Stimulated activated CD4-positive, alpha-beta T cell treated with anti-CD3 and anti-CD28 coated beads, TNF-alpha, amount 100 ng/mL, for 24 hours (primary cell): ENCODE results near the gene RBM20.
A peak's percentile ranks its signal among the peaks of the same experiment; 100 is the strongest.

Experiments
- DNase-seq, 3 experiments: peaks; one replicate each; pipeline ENCODE4 v3.0.0-alpha.2; 2020; ENCODE audit warnings: low read depth in 3 of 3

Gene RBM20

DNA sequence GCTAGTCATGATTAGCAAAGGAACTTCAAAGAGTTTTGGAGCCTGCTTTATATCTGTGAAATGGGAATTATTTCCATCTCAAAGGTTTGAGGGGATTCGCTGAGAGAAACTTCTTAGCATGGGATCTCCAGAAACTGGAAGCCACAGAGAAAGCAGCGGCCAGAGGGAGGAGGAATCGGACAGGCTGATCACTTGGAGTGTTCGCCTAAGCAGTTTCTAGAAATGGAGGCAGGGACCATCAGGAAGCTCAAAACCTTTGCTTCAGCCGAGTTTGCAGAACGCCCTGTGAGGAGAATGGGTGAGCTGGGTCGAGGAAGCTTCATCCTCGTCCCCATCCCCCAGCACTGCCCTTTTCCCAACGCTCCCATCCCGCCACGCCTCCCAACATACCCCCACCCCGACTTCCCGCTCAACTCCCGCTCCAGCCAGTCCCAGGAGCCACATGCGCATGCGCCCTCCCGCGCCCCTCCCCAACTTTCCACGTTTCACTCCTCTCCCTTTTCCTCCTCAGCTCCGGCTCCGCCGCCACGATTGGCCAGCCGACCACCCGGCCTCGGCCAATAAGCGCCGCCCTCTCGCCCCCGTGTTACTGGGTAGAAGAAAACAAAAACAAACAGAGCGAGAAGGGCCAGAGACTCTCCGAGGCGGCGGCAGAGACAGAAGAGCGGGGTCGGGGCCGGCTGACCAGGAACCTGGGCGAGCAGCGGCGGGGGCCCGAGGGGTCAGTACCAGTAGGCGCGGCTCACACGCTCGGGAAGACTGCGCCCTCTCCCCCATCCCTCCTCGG, 227.4 kb downstream of the RBM20 start, which contains the start of gene PDCD4:
Gene PDCD4 (plus strand): TSS at position 631 of the 787 bp plus-strand sequence. CDS start 4,100 bp downstream, outside the sequence.
- DNase-seq, result peak; percentile 90 to 97 (median 92)

GRCh38 chr10:110872145-110872983, 228.2 kb downstream of the RBM20 start:
- DNase-seq, result peak; percentile 54 to 71 (median 67)

DNA sequence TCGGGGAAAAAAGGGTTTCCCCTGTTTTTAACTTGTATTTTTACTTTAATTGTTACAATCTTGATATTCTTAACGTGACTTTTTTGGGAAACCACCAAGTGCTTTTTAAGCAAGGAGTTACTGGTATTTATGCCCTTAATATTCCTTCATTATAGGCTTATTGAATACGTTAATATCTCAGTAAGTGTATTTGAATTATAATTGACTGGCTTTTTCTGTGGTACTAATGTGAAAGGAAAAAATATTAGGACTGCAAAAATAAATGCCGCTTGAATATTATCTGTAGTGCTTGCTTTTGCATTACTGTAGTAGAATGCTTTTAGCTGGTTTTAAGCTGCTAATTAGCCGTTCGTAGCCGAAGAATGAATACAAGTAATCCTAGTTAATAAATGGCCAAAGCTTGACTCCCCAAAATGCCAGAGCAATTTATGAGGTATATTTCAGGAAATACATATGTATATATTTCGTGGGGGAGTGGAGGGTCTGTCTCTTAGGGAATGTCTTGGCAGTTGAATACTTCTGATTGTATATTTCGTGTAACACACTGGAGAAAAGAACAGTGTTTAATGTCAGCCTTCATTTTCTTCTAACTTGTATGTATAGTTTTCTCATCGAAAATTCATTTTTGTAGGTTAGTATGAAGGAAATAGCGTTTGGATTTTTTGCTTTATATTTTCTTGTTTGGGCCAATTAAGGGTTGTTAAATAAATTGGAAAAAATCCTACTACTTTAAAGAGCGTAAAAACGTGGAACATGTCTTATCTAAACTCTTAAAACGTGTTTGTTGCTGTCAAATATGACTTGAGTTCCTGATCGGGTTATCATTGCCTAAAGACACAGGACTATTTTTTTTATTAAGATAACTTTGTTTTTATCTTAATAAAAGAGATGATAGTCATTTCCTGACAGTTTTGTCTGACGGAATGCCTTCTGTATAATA, 229.1 kb downstream of the RBM20 start:
- DNase-seq, result no peak

DNA sequence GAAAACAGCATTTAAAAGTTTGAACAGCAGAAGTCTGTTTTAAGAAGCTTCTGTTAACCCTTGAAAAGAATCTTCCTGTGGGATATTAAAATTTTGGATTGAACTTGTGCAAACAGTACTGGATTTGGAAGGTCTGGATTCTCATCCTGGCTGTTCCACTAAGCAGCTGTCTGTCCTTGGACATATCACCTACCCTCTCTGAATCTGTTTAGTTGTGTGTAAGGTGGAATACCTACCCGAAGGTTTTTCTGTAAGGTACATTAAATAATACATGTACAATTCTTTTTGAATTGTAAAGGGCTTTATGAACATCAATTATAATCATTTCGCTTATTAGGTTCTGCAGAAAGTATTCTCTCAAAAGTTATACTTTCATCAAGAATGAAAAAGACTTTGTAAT, 229.8 kb downstream of the RBM20 start:
- DNase-seq, result no peak

DNA sequence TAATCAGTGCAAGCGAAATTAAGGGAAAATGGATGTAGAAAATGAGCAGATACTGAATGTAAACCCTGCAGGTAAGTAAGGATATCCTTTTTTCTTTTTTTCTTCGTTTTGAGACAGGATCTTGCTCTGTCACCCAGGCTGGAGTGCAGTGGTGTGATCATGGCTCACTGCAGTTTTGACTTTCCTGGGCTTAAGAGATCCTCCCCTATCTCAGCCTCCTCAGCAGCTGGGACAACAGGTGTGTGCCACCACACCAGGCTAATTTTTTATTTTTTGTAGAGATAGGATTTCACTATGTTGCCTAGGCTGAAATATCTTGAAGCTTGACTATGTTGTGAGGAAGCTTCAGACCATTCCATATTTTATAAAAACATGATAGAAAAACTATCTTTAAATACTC, 231.9 kb downstream of the RBM20 start:
- DNase-seq, result no peak

DNA sequence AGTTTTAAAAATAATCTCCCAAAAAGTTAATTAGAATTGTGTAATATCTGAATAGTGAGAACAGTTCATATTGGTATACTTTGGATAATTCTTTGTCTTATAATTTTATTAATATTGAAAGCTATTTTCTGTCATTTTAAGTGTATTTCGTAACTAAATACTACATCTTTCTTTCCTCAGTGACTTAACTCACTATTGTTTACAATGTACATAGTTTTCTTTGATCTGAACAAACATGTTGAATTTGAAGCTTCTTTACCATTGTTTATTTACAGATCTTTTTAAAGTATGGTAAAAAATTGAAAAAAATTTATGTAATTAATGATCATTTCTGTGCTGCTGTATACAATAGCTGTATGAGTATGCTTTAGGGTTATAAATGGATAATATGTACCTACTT, 232.7 kb downstream of the RBM20 start:
- no peak for DNase-seq

GRCh38 chr10:110880012-110880411, 235.9 kb downstream of the RBM20 start:
- DNase-seq, result no peak

DNA sequence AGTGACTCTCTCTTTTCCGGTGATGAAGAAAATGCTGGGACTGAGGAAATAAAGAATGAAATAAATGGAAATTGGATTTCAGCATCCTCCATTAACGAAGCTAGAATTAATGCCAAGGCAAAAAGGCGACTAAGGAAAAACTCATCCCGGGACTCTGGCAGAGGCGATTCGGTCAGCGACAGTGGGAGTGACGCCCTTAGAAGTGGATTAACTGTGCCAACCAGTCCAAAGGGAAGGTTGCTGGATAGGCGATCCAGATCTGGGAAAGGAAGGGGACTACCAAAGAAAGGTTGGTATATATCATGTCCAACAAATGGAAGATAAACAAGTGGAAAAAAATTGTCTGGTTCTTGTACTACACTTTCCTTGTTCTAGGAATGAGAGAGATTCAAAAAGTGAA, 237.1 kb downstream of the RBM20 start:
- DNase-seq, result no peak

GRCh38 chr10:110881905-110882304, 237.8 kb downstream of the RBM20 start:
- no peak for DNase-seq

- no peak for DNase-seq
These were observed 239.8 kb downstream of the RBM20 start for GRCh38 chr10:110883924-110884323.

DNA sequence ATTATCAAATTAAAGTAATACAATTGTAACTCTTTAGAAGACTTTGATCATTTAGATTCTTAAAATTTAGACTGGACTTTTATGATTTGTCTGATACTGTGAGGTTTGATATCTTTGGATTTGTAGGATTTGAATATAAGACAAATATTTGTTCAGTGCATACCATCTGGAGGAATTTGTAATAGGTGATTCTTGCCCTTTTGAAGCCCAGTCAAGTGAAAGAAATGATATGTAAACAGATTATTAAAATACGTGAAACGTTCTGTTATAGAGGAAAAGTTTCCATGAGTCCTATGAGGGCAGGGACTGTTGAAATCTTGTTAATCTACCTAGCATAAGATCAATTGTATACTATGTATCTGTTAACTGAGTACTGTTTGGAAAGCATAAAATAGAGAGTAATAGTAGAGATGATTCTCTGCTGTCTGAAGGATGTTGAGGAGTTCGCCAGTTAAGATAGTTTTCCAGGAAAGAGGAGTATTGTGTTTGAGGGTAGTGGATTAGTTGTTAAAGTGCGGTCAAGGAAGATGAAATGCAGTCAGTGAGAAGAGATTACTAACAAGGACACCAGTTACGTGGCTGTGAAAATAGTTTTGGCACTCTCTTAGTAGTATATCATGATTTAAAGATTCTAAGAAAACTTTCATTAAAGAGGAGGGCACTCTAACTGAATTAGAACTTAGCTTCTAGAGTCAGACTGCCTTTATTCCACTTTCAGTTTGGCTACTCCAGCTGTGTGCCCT, 242.0 kb downstream of the RBM20 start:
- DNase-seq, result no peak

DNA sequence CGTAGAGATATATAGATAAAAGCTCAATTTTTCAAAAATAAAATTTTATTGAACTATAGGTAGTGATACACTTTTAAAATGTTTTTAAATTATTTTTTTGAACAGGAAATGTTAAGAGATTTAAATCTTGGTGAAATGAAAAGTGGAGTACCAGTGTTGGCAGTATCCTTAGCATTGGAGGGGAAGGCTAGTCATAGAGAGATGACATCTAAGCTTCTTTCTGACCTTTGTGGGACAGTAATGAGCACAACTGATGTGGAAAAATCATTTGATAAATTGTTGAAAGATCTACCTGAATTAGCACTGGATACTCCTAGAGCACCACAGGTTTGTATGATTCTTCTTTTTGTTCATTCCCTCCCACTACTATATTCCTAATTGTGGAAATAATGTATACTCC, 243.4 kb downstream of the RBM20 start:
- no peak for DNase-seq
